ENCODE measurements around the gene TRIM24. TPM values are rescaled to one million over a fixed set of nuclear protein-coding genes. Genes with fewer than 3 reads are reported as not detected.

The TRIM24 gene
- total and polyA plus RNA-seq, 4 donors = 7.5 to 19.7 (median 11.2) TPM

GRCh38 chr7:138588986-138589385 lies 128.9 kb downstream of the TRIM24 start:
- Histone ChIP-seq H3K9ac (ENCODE audit: low read depth in 1 of 2, low read length in 2 of 2) (no peak overlapping the region), H3K9me3 (ENCODE audit: control insufficient read depth in 4 of 4, low read length in 3 of 4) (no peaks in the 10 kb centered on the region), H3K27ac (ENCODE audit: low read depth in 1 of 2, low read length in 2 of 2) (no peak overlapping the region), H3K36me3 (ENCODE audit: control insufficient read depth in 4 of 4, insufficient read depth in 3 of 4, low read depth in 1 of 4, low read length in 3 of 4) (peaks cover 2 to 24% (median 13%) of the 10 kb centered on the region in 4 donors), H3K27me3 (ENCODE audit: control insufficient read depth in 4 of 4, insufficient read depth in 4 of 4, low read length in 3 of 4) (no peaks in the 10 kb centered on the region), H3K4me1 (ENCODE audit: control insufficient read depth in 4 of 4, insufficient read depth in 4 of 4, low read length in 3 of 4) (no peaks in the 10 kb centered on the region), H3K4me3 (ENCODE audit: low read depth in 1 of 3, low read length in 3 of 3) (no peak overlapping the region)
- no peak for DNase-seq (ENCODE audit: low spot score)
- TF ChIP-seq FOXA2 (IDR thresholded peaks at IDR 0.05) (no peak), SP1 (IDR thresholded peaks at IDR 0.05) (no peak)
- 97% methylated on average over 2 of the region's 2 CpGs for WGBS

GRCh38 chr7:138590154-138590553 lies 130.1 kb downstream of the TRIM24 start:
- Histone ChIP-seq H3K27me3 (ENCODE audit: control insufficient read depth in 4 of 4, insufficient read depth in 4 of 4, low read length in 3 of 4) (no peaks in the 10 kb centered on the region), H3K9ac (ENCODE audit: low read depth in 1 of 2, low read length in 2 of 2) (no peak overlapping the region), H3K36me3 (ENCODE audit: control insufficient read depth in 4 of 4, insufficient read depth in 3 of 4, low read depth in 1 of 4, low read length in 3 of 4) (peaks cover 2 to 12% (median 6%) of the 10 kb centered on the region in 4 donors), H3K4me1 (ENCODE audit: control insufficient read depth in 4 of 4, insufficient read depth in 4 of 4, low read length in 3 of 4) (no peaks in the 10 kb centered on the region), H3K4me3 (ENCODE audit: low read depth in 1 of 3, low read length in 3 of 3) (no peak overlapping the region), H3K27ac (ENCODE audit: low read depth in 1 of 2, low read length in 2 of 2) (no peak overlapping the region), H3K9me3 (ENCODE audit: control insufficient read depth in 4 of 4, low read length in 3 of 4) (no peaks in the 10 kb centered on the region)
- 92% methylated on average over 1 of the region's 1 CpG for WGBS
- no peak for TF ChIP-seq FOXA2 (IDR thresholded peaks at IDR 0.05)
- TF ChIP-seq, protein P1, sequence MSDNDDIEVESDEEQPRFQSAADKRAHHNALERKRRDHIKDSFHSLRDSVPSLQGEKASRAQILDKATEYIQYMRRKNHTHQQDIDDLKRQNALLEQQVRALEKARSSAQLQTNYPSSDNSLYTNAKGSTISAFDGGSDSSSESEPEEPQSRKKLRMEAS (IDR thresholded peaks at IDR 0.05) = no peak
- no peak for TF ChIP-seq FOXA1 (IDR thresholded peaks at IDR 0.05)
- no peak for TF ChIP-seq RXRA (IDR thresholded peaks at IDR 0.05)
- TF ChIP-seq, protein P2, sequence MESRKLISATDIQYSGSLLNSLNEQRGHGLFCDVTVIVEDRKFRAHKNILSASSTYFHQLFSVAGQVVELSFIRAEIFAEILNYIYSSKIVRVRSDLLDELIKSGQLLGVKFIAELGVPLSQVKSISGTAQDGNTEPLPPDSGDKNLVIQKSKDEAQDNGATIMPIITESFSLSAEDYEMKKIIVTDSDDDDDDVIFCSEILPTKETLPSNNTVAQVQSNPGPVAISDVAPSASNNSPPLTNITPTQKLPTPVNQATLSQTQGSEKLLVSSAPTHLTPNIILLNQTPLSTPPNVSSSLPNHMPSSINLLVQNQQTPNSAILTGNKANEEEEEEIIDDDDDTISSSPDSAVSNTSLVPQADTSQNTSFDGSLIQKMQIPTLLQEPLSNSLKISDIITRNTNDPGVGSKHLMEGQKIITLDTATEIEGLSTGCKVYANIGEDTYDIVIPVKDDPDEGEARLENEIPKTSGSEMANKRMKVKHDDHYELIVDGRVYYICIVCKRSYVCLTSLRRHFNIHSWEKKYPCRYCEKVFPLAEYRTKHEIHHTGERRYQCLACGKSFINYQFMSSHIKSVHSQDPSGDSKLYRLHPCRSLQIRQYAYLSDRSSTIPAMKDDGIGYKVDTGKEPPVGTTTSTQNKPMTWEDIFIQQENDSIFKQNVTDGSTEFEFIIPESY (IDR thresholded peaks at IDR 0.05) = no peak
- no peak for TF ChIP-seq HNF4G (IDR thresholded peaks at IDR 0.05)
- TF ChIP-seq YY1 (IDR thresholded peaks at IDR 0.05) = no peak
- TF ChIP-seq CTCF (IDR thresholded peaks at IDR 0.05; ENCODE audit: low read depth, low read length, missing input control) = no peak
- TF ChIP-seq NR2F2 (IDR thresholded peaks at IDR 0.05) = no peak
- no peak for TF ChIP-seq TAF1 (conservative IDR thresholded peaks at IDR 0.05)
- no peak for TF ChIP-seq JUND (IDR thresholded peaks at IDR 0.05)
- no peak for TF ChIP-seq RAD21 (IDR thresholded peaks at IDR 0.05)
- TF ChIP-seq ATF3 (IDR thresholded peaks at IDR 0.05) = no peak
- TF ChIP-seq, protein P3, sequence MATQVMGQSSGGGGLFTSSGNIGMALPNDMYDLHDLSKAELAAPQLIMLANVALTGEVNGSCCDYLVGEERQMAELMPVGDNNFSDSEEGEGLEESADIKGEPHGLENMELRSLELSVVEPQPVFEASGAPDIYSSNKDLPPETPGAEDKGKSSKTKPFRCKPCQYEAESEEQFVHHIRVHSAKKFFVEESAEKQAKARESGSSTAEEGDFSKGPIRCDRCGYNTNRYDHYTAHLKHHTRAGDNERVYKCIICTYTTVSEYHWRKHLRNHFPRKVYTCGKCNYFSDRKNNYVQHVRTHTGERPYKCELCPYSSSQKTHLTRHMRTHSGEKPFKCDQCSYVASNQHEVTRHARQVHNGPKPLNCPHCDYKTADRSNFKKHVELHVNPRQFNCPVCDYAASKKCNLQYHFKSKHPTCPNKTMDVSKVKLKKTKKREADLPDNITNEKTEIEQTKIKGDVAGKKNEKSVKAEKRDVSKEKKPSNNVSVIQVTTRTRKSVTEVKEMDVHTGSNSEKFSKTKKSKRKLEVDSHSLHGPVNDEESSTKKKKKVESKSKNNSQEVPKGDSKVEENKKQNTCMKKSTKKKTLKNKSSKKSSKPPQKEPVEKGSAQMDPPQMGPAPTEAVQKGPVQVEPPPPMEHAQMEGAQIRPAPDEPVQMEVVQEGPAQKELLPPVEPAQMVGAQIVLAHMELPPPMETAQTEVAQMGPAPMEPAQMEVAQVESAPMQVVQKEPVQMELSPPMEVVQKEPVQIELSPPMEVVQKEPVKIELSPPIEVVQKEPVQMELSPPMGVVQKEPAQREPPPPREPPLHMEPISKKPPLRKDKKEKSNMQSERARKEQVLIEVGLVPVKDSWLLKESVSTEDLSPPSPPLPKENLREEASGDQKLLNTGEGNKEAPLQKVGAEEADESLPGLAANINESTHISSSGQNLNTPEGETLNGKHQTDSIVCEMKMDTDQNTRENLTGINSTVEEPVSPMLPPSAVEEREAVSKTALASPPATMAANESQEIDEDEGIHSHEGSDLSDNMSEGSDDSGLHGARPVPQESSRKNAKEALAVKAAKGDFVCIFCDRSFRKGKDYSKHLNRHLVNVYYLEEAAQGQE (IDR thresholded peaks at IDR 0.05) = no peak
- TF ChIP-seq HNF4A (conservative IDR thresholded peaks at IDR 0.05) = no peak
- no peak for DNase-seq (ENCODE audit: low spot score)

All from liver (tissue), 9 donors.